Breast epithelium (tissue), 3 donors: Measurements from ENCODE around the gene FAXC.

Experiments used
- CTCF ChIP-seq, 3 donors: fragments of 450-650 bp; IDR thresholded peaks; one replicate each; pipeline ENCODE4 v1.5.1; 2016 to 2017; ENCODE audit warnings: antibody characterized with exemption in 3 of 3, mild to moderate bottlenecking in 3 of 3, moderate library complexity in 3 of 3
- POLR2AphosphoS5 ChIP-seq, 3 donors: sonication (generic); formaldehyde crosslinking; IDR thresholded peaks; one replicate each; pipeline ENCODE4 v1.6.1; 2017; ENCODE audit warnings: antibody characterized with exemption in 3 of 3

- TF ChIP-seq POLR2AphosphoS5 (IDR thresholded peaks at IDR 0.05) (no peak), CTCF (IDR thresholded peaks at IDR 0.05) (no peak)
Observed at GRCh38 chr6:99287523-99287922, 62.0 kb downstream of the FAXC start.
